Measurements from ENCODE around the gene PRKAR1B. TPM values are rescaled to one million over a fixed set of nuclear protein-coding genes. Genes with fewer than 3 reads are reported as not detected.

The PRKAR1B gene
- total RNA-seq, 2 donors from 2014 or later, result 12.1 to 54.1 TPM

GRCh38 chr7:518630-519483 is 208.2 kb downstream of the PRKAR1B start:
- DNase-seq (ENCODE audit: low spot score in 2 of 2) (peak in 1 of 2 donors; percentile 53), ATAC-seq (peak; percentile 47 to 70)
- Mint-ChIP-seq H3K9me3 (no peaks in the 10 kb centered on the region), H3K36me3 (no peaks in the 10 kb centered on the region), H3K27ac (no peak overlapping the region)

GRCh38 chr7:517774-518629 is 209.1 kb downstream of the PRKAR1B start:
- DNase-seq (ENCODE audit: low spot score in 2 of 2) (peak in 1 of 2 donors; percentile 26), ATAC-seq (no peak)
- no peaks in the 10 kb centered on the region for H3K36me3 Mint-ChIP-seq
- H3K9me3 Mint-ChIP-seq, result no peaks in the 10 kb centered on the region
- H3K27ac Mint-ChIP-seq, result no peak overlapping the region

- ATAC-seq (peak in 1 of 2 donors; percentile 70), DNase-seq (ENCODE audit: low spot score in 2 of 2) (peak; percentile 37 to 72)
- no peak overlapping the region for H3K27ac Mint-ChIP-seq
- H3K36me3 Mint-ChIP-seq, result no peaks in the 10 kb centered on the region
- H3K9me3 Mint-ChIP-seq, result no peaks in the 10 kb centered on the region
These were observed 210.2 kb downstream of the PRKAR1B start for GRCh38 chr7:516606-517456.

- no peak overlapping the region for H3K27ac Mint-ChIP-seq
These were observed 210.9 kb downstream of the PRKAR1B start for GRCh38 chr7:516216-516605.

GRCh38 chr7:515628-516027 is 211.5 kb downstream of the PRKAR1B start:
- DNase-seq (ENCODE audit: low spot score in 2 of 2) (no peak), ATAC-seq (no peak)
- Mint-ChIP-seq H3K36me3 (no peaks in the 10 kb centered on the region), H3K9me3 (no peaks in the 10 kb centered on the region), H3K27ac (no peak overlapping the region)

More at GRCh38 chr7:516216-516605, 210.9 kb downstream of the PRKAR1B start:
- Mint-ChIP-seq H3K36me3 (no peaks in the 10 kb centered on the region), H3K9me3 (no peaks in the 10 kb centered on the region)
- ATAC-seq, result no peak
- no peak for DNase-seq (ENCODE audit: low spot score in 2 of 2)

- H3K9me3 Mint-ChIP-seq, result no peaks in the 10 kb centered on the region
- no peaks in the 10 kb centered on the region for H3K36me3 Mint-ChIP-seq
- DNase-seq (ENCODE audit: low spot score in 2 of 2), result peak in 1 of 2 donors; percentile 32
- H3K27ac Mint-ChIP-seq, result no peak overlapping the region
- ATAC-seq, result no peak
These were observed 212.2 kb downstream of the PRKAR1B start for GRCh38 chr7:514651-515598.

GRCh38 chr7:514242-514641 is 212.8 kb downstream of the PRKAR1B start:
- Mint-ChIP-seq H3K9me3 (no peaks in the 10 kb centered on the region), H3K36me3 (no peaks in the 10 kb centered on the region), H3K27ac (peak overlapping the region in 1 of 2 donors; percentile 44)
- DNase-seq (ENCODE audit: low spot score in 2 of 2), result no peak
- ATAC-seq, result no peak

GRCh38 chr7:513521-514166 is 213.4 kb downstream of the PRKAR1B start:
- DNase-seq (ENCODE audit: low spot score in 2 of 2) (no peak), ATAC-seq (peak; percentile 31 to 47)
- peak overlapping the region in 1 of 2 donors; percentile 44 for H3K27ac Mint-ChIP-seq
- no peaks in the 10 kb centered on the region for H3K36me3 Mint-ChIP-seq
- H3K9me3 Mint-ChIP-seq, result no peaks in the 10 kb centered on the region

- Mint-ChIP-seq H3K9me3 (no peaks in the 10 kb centered on the region), H3K36me3 (no peaks in the 10 kb centered on the region), H3K27ac (no peak overlapping the region)
- DNase-seq (ENCODE audit: low spot score in 2 of 2), result no peak
- ATAC-seq, result no peak
These were observed 214.4 kb downstream of the PRKAR1B start for GRCh38 chr7:512541-513311.

GRCh38 chr7:512146-512510 is 215.0 kb downstream of the PRKAR1B start:
- Mint-ChIP-seq H3K36me3 (no peaks in the 10 kb centered on the region), H3K9me3 (no peaks in the 10 kb centered on the region), H3K27ac (no peak overlapping the region)
- ATAC-seq (no peak), DNase-seq (ENCODE audit: low spot score in 2 of 2) (no peak)

- DNase-seq (ENCODE audit: low spot score in 2 of 2) (no peak), ATAC-seq (no peak)
- Mint-ChIP-seq H3K36me3 (no peaks in the 10 kb centered on the region), H3K9me3 (no peaks in the 10 kb centered on the region), H3K27ac (no peak overlapping the region)
These were observed 215.5 kb downstream of the PRKAR1B start for GRCh38 chr7:511476-512145.

- ATAC-seq (no peak), DNase-seq (ENCODE audit: low spot score in 2 of 2) (no peak)
- H3K27ac Mint-ChIP-seq, result no peak overlapping the region
- H3K9me3 Mint-ChIP-seq, result no peaks in the 10 kb centered on the region
- H3K36me3 Mint-ChIP-seq, result no peaks in the 10 kb centered on the region
These were observed 216.2 kb downstream of the PRKAR1B start for GRCh38 chr7:510782-511281.

- DNase-seq (ENCODE audit: low spot score in 2 of 2) (no peak), ATAC-seq (no peak)
- Mint-ChIP-seq H3K9me3 (no peaks in the 10 kb centered on the region), H3K36me3 (no peaks in the 10 kb centered on the region), H3K27ac (no peak overlapping the region)
These were observed 217.0 kb downstream of the PRKAR1B start for GRCh38 chr7:510131-510481.

Measured in activated naive CD4-positive, alpha-beta T cell treated with anti-CD3 and anti-CD28 coated beads, Interleukin-2, amount 50 U/mL, for 72 hours (primary cell).